Endothelial cell (in vitro differentiated cells): ENCODE measurements around the gene SUPT3H. TPM values are rescaled to one million over a fixed set of nuclear protein-coding genes. Genes with fewer than 3 reads are reported as not detected.

Experiments
- DNase-seq: peaks from one replicate; pipeline ENCODE4 v3.0.0; 2021; ENCODE audit warnings: low spot score
- H3K27ac Mint-ChIP-seq: one replicate; pipeline ENCODE4 v1.8.0; 2021; ENCODE audit warnings: mixed read lengths, inconsistent platforms; ENCODE audit not compliant: unreplicated experiment
- H3K27me3 Mint-ChIP-seq: one replicate; pipeline ENCODE4 v1.8.0; 2021; ENCODE audit warnings: mild to moderate bottlenecking, moderate library complexity, mixed read lengths, inconsistent platforms; ENCODE audit not compliant: unreplicated experiment
- H3K36me3 Mint-ChIP-seq: one replicate; pipeline ENCODE4 v1.8.0; 2021; ENCODE audit warnings: mild to moderate bottlenecking, low read depth, mixed read lengths, inconsistent platforms; ENCODE audit not compliant: unreplicated experiment
- H3K4me1 Mint-ChIP-seq: one replicate; pipeline ENCODE4 v1.8.0; 2021; ENCODE audit warnings: mild to moderate bottlenecking, mixed read lengths, inconsistent platforms; ENCODE audit not compliant: unreplicated experiment
- H3K4me3 Mint-ChIP-seq: one replicate; pipeline ENCODE4 v1.8.0; 2021; ENCODE audit warnings: mild to moderate bottlenecking, mixed read lengths, inconsistent platforms; ENCODE audit not compliant: unreplicated experiment
- H3K9me3 Mint-ChIP-seq: one replicate; pipeline ENCODE4 v1.8.0; 2021; ENCODE audit warnings: mixed read lengths, inconsistent platforms; ENCODE audit not compliant: unreplicated experiment
- total RNA-seq: library from RNA; stranded (reverse); fragmentation: NEBNext Ultra II Directional; extraction: Animal tissue kit (Norgen Biotek cat#: 25700); gene quantifications from one replicate; pipeline ENCODE4 v1.2.1, GENCODE V29; 2021; ENCODE audit not compliant: unreplicated experiment
- TF ChIP-seq, protein P1 (sequence below): fragments of 200-600 bp; sonication (generic); IDR thresholded peaks from one replicate; pipeline ENCODE4 v1.5.0; 2021; ENCODE audit warnings: antibody characterized with exemption; ENCODE audit not compliant: unreplicated experiment

SUPT3H gene
- total RNA-seq, 1 donor from 2014 or later = 28.5 TPM

DNA sequence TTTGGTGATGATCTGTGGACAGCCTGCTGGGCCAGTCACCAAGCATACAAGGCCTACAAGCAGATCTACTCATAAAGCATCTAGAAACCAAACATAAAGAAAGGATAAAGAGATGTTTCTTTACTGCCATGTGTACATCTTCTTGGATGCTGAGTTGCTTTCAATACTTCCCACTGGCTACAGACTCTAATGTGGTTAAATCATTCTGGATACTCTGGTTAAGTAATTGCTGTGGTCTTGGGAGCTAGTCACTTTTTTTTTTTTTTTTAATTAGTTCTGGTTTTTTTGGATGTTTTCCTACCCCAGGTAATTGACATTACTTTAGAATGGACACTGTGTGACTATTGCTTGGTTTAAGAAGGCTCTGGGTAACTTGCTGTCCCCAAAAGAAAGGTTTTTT, 265.0 kb downstream of the SUPT3H start:
- no peak for DNase-seq
- peaks cover 3% of the 10 kb centered on the region for H3K4me1 Mint-ChIP-seq
- no peaks in the 10 kb centered on the region for H3K9me3 Mint-ChIP-seq
- H3K36me3 Mint-ChIP-seq = no peaks in the 10 kb centered on the region
- no peaks in the 10 kb centered on the region for H3K27me3 Mint-ChIP-seq
- H3K4me3 Mint-ChIP-seq = no peak overlapping the region
- TF ChIP-seq, protein P1, sequence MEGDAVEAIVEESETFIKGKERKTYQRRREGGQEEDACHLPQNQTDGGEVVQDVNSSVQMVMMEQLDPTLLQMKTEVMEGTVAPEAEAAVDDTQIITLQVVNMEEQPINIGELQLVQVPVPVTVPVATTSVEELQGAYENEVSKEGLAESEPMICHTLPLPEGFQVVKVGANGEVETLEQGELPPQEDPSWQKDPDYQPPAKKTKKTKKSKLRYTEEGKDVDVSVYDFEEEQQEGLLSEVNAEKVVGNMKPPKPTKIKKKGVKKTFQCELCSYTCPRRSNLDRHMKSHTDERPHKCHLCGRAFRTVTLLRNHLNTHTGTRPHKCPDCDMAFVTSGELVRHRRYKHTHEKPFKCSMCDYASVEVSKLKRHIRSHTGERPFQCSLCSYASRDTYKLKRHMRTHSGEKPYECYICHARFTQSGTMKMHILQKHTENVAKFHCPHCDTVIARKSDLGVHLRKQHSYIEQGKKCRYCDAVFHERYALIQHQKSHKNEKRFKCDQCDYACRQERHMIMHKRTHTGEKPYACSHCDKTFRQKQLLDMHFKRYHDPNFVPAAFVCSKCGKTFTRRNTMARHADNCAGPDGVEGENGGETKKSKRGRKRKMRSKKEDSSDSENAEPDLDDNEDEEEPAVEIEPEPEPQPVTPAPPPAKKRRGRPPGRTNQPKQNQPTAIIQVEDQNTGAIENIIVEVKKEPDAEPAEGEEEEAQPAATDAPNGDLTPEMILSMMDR = no peak
- no peak overlapping the region for H3K27ac Mint-ChIP-seq

DNA sequence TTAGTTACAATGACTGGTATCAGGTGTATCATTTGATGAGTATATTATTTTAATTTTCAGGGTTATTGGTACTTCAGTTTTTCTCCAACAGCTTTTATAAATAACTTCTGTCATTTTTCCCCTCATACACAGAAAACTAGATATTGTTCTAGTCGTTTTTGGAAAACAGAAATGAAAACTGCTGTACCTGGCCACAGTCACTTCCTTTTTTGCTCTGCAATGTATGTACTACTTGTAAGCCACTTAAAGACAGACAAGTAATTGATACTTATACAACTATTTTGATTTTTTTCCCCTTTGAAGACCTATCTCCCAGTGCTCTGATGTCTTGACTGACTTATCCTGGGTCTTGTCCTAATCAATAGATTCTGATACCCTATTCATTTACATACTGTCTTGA, 268.2 kb downstream of the SUPT3H start:
- no peak for DNase-seq
- Mint-ChIP-seq H3K36me3 (no peaks in the 10 kb centered on the region), H3K9me3 (no peaks in the 10 kb centered on the region), H3K27ac (no peak overlapping the region), H3K27me3 (no peaks in the 10 kb centered on the region), H3K4me3 (no peak overlapping the region), H3K4me1 (no peaks in the 10 kb centered on the region)
- TF ChIP-seq, protein P1 = no peak

DNA sequence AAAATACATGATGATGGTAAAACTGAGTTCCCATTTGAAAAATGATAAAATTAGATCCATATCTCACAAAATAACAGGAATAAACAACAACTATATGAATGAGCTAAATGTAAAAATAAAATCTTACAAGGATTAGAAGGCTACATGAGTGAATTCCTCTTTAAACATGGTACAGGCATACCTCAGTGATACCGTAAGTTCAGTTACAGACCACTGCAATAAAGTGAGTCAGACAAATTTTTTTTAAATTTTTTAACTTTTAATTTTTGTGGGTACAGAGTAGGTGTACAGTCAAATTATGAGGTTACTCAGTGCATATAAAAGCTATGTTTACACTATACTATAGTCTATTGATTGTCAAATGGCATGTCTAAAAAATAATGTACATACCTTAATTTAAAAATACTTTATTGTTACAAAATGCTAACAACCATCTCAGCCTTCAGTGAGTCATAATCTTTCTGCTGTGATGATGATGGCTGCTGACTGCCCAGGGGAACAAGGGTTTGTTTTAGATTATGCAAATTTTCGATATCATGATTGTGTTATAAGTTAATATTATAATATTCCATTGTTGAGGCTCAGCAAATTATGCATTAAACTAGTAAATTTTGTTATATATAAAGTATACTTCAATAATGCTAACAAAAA, 272.4 kb downstream of the SUPT3H start:
- H3K27ac Mint-ChIP-seq = no peak overlapping the region
- no peaks in the 10 kb centered on the region for H3K9me3 Mint-ChIP-seq
- no peak for DNase-seq
- H3K36me3 Mint-ChIP-seq = no peaks in the 10 kb centered on the region
- TF ChIP-seq, protein P1 = no peak
- H3K4me3 Mint-ChIP-seq = no peak overlapping the region
- no peaks in the 10 kb centered on the region for H3K27me3 Mint-ChIP-seq
- no peaks in the 10 kb centered on the region for H3K4me1 Mint-ChIP-seq

DNA sequence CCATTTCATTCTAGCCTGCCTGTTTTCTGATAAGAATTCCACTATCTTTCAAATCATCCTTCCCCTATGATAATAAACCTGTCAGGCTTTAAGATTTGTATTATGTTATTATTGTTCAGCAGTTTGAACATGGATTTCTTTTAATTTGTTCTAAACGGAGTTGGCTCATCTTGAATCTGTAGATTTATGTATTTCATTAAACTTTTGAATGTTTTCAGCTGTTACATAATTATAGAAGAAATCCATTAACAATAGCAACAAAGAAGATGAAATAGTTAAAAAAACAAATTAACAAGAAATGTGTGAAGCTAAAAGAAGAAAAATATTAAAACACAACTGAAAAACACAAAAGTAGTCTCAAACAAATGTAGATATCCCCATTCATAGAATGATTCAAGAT, 273.3 kb downstream of the SUPT3H start:
- H3K9me3 Mint-ChIP-seq = no peaks in the 10 kb centered on the region
- TF ChIP-seq, protein P1 = no peak
- no peaks in the 10 kb centered on the region for H3K36me3 Mint-ChIP-seq
- no peak for DNase-seq
- H3K27ac Mint-ChIP-seq = no peak overlapping the region
- H3K27me3 Mint-ChIP-seq = no peaks in the 10 kb centered on the region
- H3K4me1 Mint-ChIP-seq = no peaks in the 10 kb centered on the region
- no peak overlapping the region for H3K4me3 Mint-ChIP-seq

DNA sequence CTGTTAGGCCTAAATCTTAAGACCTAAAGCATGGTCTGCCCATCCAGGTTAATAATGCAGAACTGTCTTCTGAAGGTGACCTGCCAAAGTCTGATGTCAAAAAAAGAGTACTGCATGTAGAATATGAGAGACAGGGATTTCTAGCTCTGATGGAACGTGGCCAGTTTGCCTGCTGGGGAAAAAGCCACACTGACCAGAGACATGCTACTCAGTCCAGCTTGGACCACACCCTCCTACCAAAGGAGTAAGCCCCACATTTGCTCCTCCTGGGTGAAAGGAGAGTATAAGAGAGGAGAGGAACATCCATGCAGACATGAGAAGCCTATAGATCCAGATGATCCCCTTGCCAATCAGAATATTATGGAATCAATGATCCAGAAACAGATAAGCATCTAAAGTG, 279.5 kb downstream of the SUPT3H start:
- Mint-ChIP-seq H3K4me3 (no peak overlapping the region), H3K27me3 (no peaks in the 10 kb centered on the region), H3K27ac (no peak overlapping the region), H3K36me3 (no peaks in the 10 kb centered on the region), H3K9me3 (no peaks in the 10 kb centered on the region), H3K4me1 (peaks cover 3% of the 10 kb centered on the region)
- DNase-seq = no peak
- TF ChIP-seq, protein P1 = no peak
